GM23338 (cell line): ENCODE results near the gene TPT1. TPM values are rescaled to one million over a fixed set of nuclear protein-coding genes. Genes with fewer than 3 reads are reported as not detected.

Experiments used
- ATAC-seq: fragments of 200-7000 bp; cut with Tn5 transposase; 3 replicates; pipeline ENCODE4 v1.9.1; 2020
- DNase-seq: peaks from one replicate; pipeline ENCODE4 v3.0.0-alpha.2; 2015; ENCODE audit warnings: low spot score
- H2AFZ ChIP-seq: fragments of 200-600 bp; sonication (generic); 2 replicates; pipeline ENCODE4 v1.8.0; 2016; ENCODE audit warnings: antibody characterized with exemption, mild to moderate bottlenecking, moderate library complexity
- H3F3A ChIP-seq: fragments of 200-600 bp; sonication (generic); replicated peaks from 2 replicates; pipeline ENCODE4 v1.8.0; 2017; ENCODE audit warnings: antibody characterized with exemption, mixed run types, low read depth
- H3K27ac ChIP-seq: fragments of 200-600 bp; sonication (generic); 2 replicates; pipeline ENCODE4 v1.6.1; 2016; ENCODE audit warnings: low read depth
- H3K27me3 ChIP-seq: fragments of 200-600 bp; sonication (generic); 2 replicates; pipeline ENCODE4 v1.8.0; 2016; ENCODE audit warnings: mild to moderate bottlenecking, mixed run types, moderate library complexity; ENCODE audit not compliant: insufficient read depth
- H3K36me3 ChIP-seq: fragments of 200-600 bp; sonication (generic); 2 replicates; pipeline ENCODE4 v1.8.0; 2016; ENCODE audit warnings: mild to moderate bottlenecking; ENCODE audit not compliant: insufficient read depth
- H3K4me1 ChIP-seq: fragments of 200-600 bp; sonication (generic); 2 replicates; pipeline ENCODE4 v1.8.0; 2016; ENCODE audit warnings: mild to moderate bottlenecking, moderate library complexity; ENCODE audit not compliant: insufficient read depth
- H3K4me2 ChIP-seq: fragments of 200-600 bp; sonication (generic); 2 replicates; pipeline ENCODE4 v1.7.1; 2017; ENCODE audit warnings: mixed run types
- H3K4me3 ChIP-seq: fragments of 200-600 bp; sonication (generic); 2 replicates; pipeline ENCODE4 v1.6.1; 2016; ENCODE audit warnings: mixed run types
- H3K79me2 ChIP-seq: fragments of 200-600 bp; sonication (generic); replicated peaks from 2 replicates; pipeline ENCODE4 v1.8.0; 2017; ENCODE audit warnings: mild to moderate bottlenecking; ENCODE audit not compliant: insufficient read depth
- H3K9me2 ChIP-seq: fragments of 200-600 bp; sonication (generic); 2 replicates; pipeline ENCODE4 v1.8.0; 2017; ENCODE audit not compliant: insufficient read depth
- H4K20me1 ChIP-seq: fragments of 200-600 bp; sonication (generic); replicated peaks from 2 replicates; pipeline ENCODE4 v1.8.0; 2017; ENCODE audit warnings: mild to moderate bottlenecking; ENCODE audit not compliant: insufficient read depth
- H3K27ac Mint-ChIP-seq: 2 replicates; pipeline ENCODE4 v1.8.0; 2020; ENCODE audit warnings: inconsistent platforms, mild to moderate bottlenecking, moderate library complexity, mixed read lengths
- H3K27me3 Mint-ChIP-seq: 3 replicates; pipeline ENCODE4 v1.8.0; 2022; ENCODE audit warnings: low read depth, mild to moderate bottlenecking, moderate library complexity, mixed read lengths, inconsistent platforms; ENCODE audit not compliant: insufficient read depth, poor library complexity
- H3K36me3 Mint-ChIP-seq: 3 replicates; pipeline ENCODE4 v1.8.0; 2021; ENCODE audit warnings: low read depth, mild to moderate bottlenecking, inconsistent platforms, moderate library complexity, mixed read lengths
- H3K4me1 Mint-ChIP-seq: 3 replicates; pipeline ENCODE4 v1.8.0; 2020; ENCODE audit warnings: mild to moderate bottlenecking, inconsistent platforms, mixed read lengths
- H3K4me3 Mint-ChIP-seq: 3 replicates; pipeline ENCODE4 v1.8.0; 2021; ENCODE audit warnings: moderate library complexity, mild to moderate bottlenecking, inconsistent platforms, mixed read lengths
- H3K9me3 Mint-ChIP-seq: 3 replicates; pipeline ENCODE4 v1.8.0; 2020; ENCODE audit warnings: moderate library complexity, mild to moderate bottlenecking, inconsistent platforms, mixed read lengths
- CTCF ChIP-seq, 2 experiments: fragments of 200-600 bp in 1 of 2; sonication (generic) in 1 of 2; conservative IDR thresholded peaks; 2 replicates each; pipeline versions ENCODE4 v1.5.1 to v1.6.1; 2016 to 2017; ENCODE audit warnings: antibody characterized with exemption in 2 of 2, low read depth in 2 of 2, mild to moderate bottlenecking in 2 of 2, moderate library complexity in 1 of 2
- ETS1 ChIP-seq: IDR thresholded peaks from 2 replicates; pipeline ENCODE4 v1.6.1; 2016; ENCODE audit warnings: antibody characterized with exemption
- STAT1 ChIP-seq: IDR thresholded peaks from one replicate; pipeline ENCODE4 v1.6.1; 2016; ENCODE audit warnings: antibody characterized with exemption; ENCODE audit not compliant: unreplicated experiment
- ZNF462 ChIP-seq: fragments of 250-450 bp; sonication (Bioruptor Pico); IDR thresholded peaks from 2 replicates; pipeline ENCODE4 v1.5.0; 2020; ENCODE audit warnings: mild to moderate bottlenecking, moderate library complexity
- polyA plus RNA-seq: library from polyadenylated mRNA; unstranded; fragments of >200 nt; fragmentation: Nextera tagmentation; extraction: Ambion mirVana; gene quantifications from 2 replicates; pipeline ENCODE4 v1.2.1, GENCODE V29; 2016
- total RNA-seq: library from RNA; depleted of rRNA; stranded (reverse); fragments of >200 nt; shearing (Covaris generic); gene quantifications from 2 replicates; pipeline ENCODE4 v1.2.3, GENCODE V29; 2014

Gene TPT1
- total and polyA plus RNA-seq, 2 experiments from 2014 or later = 1,385 to 2,519 TPM

- H4K20me1 ChIP-seq = peaks cover 44% of the 10 kb centered on the region
- peaks cover 66% of the 10 kb centered on the region for H3K36me3 Mint-ChIP-seq
Observed at GRCh38 chr13:45340422-45341033, 455 bp downstream of the TPT1 start.

More at GRCh38 chr13:45340422-45341033, 455 bp downstream of the TPT1 start:
- Histone ChIP-seq H3K27me3 (no peaks in the 10 kb centered on the region), H3K4me3 (peak overlapping the region; percentile 78), H2AFZ (no peak overlapping the region), H3K27ac (peak overlapping the region; percentile 98), H3K4me1 (peaks cover 26% of the 10 kb centered on the region), H3F3A (peaks cover 43% of the 10 kb centered on the region), H3K4me2 (peak overlapping the region; percentile 86), H3K79me2 (peaks cover 66% of the 10 kb centered on the region), H3K36me3 (peaks cover 47% of the 10 kb centered on the region), H3K9me2 (no peaks in the 10 kb centered on the region)
- peaks cover 12% of the 10 kb centered on the region for H3K27me3 Mint-ChIP-seq
- peaks cover 6% of the 10 kb centered on the region; the same call in 1 of the 3 replicates for H3K9me3 Mint-ChIP-seq
- DNase-seq (peak; percentile 93), ATAC-seq (peak; percentile 56)
- TF ChIP-seq ZNF462 (CRISPR knock-in tag) (no peak), STAT1 (no peak), ETS1 (peak; percentile 20; the same call in 1 of the 2 replicates), CTCF (conservative IDR thresholded peaks at IDR 0.05; ENCODE audit: low read depth in 2 of 2) (peak; percentile 28 to 31; a peak in 3 of 4 replicates)
- H3K27ac Mint-ChIP-seq = peak overlapping the region; percentile 100
- H3K4me3 Mint-ChIP-seq = peak overlapping the region; percentile 98
- H3K4me1 Mint-ChIP-seq = peaks cover 32% of the 10 kb centered on the region
